CD14-positive monocyte (primary cell): ENCODE data around the gene MALSU1. TPM values are rescaled to one million over a fixed set of nuclear protein-coding genes. Genes with fewer than 3 reads are reported as not detected.
A peak's percentile ranks its signal among the peaks of the same experiment; 100 is the strongest.

Experiments
- DNase-seq, 3 donors: peaks; one replicate each; pipeline ENCODE4 v3.0.0-alpha.2; 2011 to 2022
- H2AFZ ChIP-seq: 2 replicates; pipeline ENCODE4 v1.6.0; 2012; ENCODE audit warnings: mild to moderate bottlenecking, low read depth, low read length, inconsistent platforms; ENCODE audit not compliant: insufficient read depth, poor library complexity, severe bottlenecking
- H3K27ac ChIP-seq, 2 donors: 1 replicate in 1 of 2; 2 replicates in 1 of 2; pipeline ENCODE4 v1.5.1; 2012 to 2013; ENCODE audit warnings: low read length in 2 of 2, control low read depth in 1 of 2, inconsistent platforms in 1 of 2, low read depth in 1 of 2, mild to moderate bottlenecking in 1 of 2
- H3K27me3 ChIP-seq, 2 donors: one replicate each; pipeline versions ENCODE4 v1.6.0 to v1.6.1; 2011 to 2013; ENCODE audit warnings: low read length in 2 of 2; ENCODE audit not compliant: control insufficient read depth in 2 of 2, insufficient read depth in 2 of 2
- H3K36me3 ChIP-seq, 2 donors: replicated peaks in 1 of 2; 1 replicate in 1 of 2; 2 replicates in 1 of 2; pipeline versions ENCODE4 v1.5.1 to v1.6.1; 2012 to 2013; ENCODE audit warnings: low read length in 2 of 2, control low read depth in 1 of 2, inconsistent platforms in 1 of 2, mild to moderate bottlenecking in 1 of 2; ENCODE audit not compliant: insufficient read depth in 2 of 2, control insufficient read depth in 1 of 2
- H3K4me1 ChIP-seq, 2 donors: 1 replicate in 1 of 2; 2 replicates in 1 of 2; pipeline versions ENCODE4 v1.5.1 to v1.6.1; 2012 to 2013; ENCODE audit warnings: low read length in 2 of 2, control low read depth in 1 of 2, inconsistent platforms in 1 of 2, mild to moderate bottlenecking in 1 of 2, moderate library complexity in 1 of 2; ENCODE audit not compliant: insufficient read depth in 2 of 2, control insufficient read depth in 1 of 2
- H3K4me2 ChIP-seq: replicated peaks from 2 replicates; pipeline ENCODE3; 2012; ENCODE audit warnings: low read length, moderate library complexity, mild to moderate bottlenecking; ENCODE audit not compliant: poor library complexity, severe bottlenecking; ENCODE audit errors: extremely low read depth
- H3K4me3 ChIP-seq, 3 experiments: fragments of 200-600 bp in 1 of 3; sonication (generic) in 1 of 3; replicated peaks in 1 of 3; 1 replicate in 2 of 3; 2 replicates in 1 of 3; pipeline ENCODE4 v1.5.1; 2011 to 2013; ENCODE audit warnings: low read length in 3 of 3, mild to moderate bottlenecking in 3 of 3, control low read depth in 2 of 3, low read depth in 2 of 3, inconsistent platforms in 1 of 3, moderate library complexity in 1 of 3
- H3K79me2 ChIP-seq: 2 replicates; pipeline ENCODE4 v1.6.0; 2012; ENCODE audit warnings: mild to moderate bottlenecking, control low read depth, inconsistent platforms, low read length, moderate library complexity; ENCODE audit not compliant: insufficient read depth
- H3K9ac ChIP-seq: 2 replicates; pipeline ENCODE4 v1.6.0; 2017; ENCODE audit warnings: low read length, mild to moderate bottlenecking; ENCODE audit not compliant: insufficient read depth, poor library complexity, severe bottlenecking
- H3K9me3 ChIP-seq, 2 donors: replicated peaks in 1 of 2; 1 replicate in 1 of 2; 2 replicates in 1 of 2; pipeline versions ENCODE4 v1.5.1 to v1.6.1; 2012 to 2013; ENCODE audit warnings: low read length in 2 of 2, control low read depth in 1 of 2; ENCODE audit not compliant: control insufficient read depth in 1 of 2, insufficient read depth in 1 of 2
- H4K20me1 ChIP-seq: 2 replicates; pipeline ENCODE4 v1.6.0; 2012; ENCODE audit warnings: mild to moderate bottlenecking, low read length, control low read depth, moderate library complexity; ENCODE audit not compliant: insufficient read depth
- H3K27ac Mint-ChIP-seq, 7 donors: one replicate each; pipeline ENCODE4 v1.8.0; 2020; ENCODE audit warnings: mild to moderate bottlenecking in 7 of 7, mixed read lengths in 7 of 7, moderate library complexity in 6 of 7, inconsistent platforms in 2 of 7
- H3K27me3 Mint-ChIP-seq, 3 donors: one replicate each; pipeline ENCODE4 v1.8.0; 2021 to 2022; ENCODE audit warnings: low read depth in 3 of 3, mild to moderate bottlenecking in 3 of 3, mixed read lengths in 3 of 3, moderate library complexity in 3 of 3, inconsistent platforms in 1 of 3
- H3K36me3 Mint-ChIP-seq, 2 donors: one replicate each; pipeline ENCODE4 v1.8.0; 2020; ENCODE audit warnings: mixed read lengths in 2 of 2, inconsistent platforms in 1 of 2, mild to moderate bottlenecking in 1 of 2
- H3K4me1 Mint-ChIP-seq: one replicate; pipeline ENCODE4 v1.8.0; 2020; ENCODE audit warnings: mild to moderate bottlenecking, mixed read lengths
- H3K4me3 Mint-ChIP-seq, 2 donors: one replicate each; pipeline ENCODE4 v1.8.0; 2020; ENCODE audit warnings: mild to moderate bottlenecking in 2 of 2, mixed read lengths in 2 of 2, moderate library complexity in 1 of 2
- H3K9me3 Mint-ChIP-seq, 7 donors: one replicate each; pipeline ENCODE4 v1.8.0; 2020 to 2022; ENCODE audit warnings: mixed read lengths in 7 of 7, mild to moderate bottlenecking in 6 of 7, moderate library complexity in 6 of 7, inconsistent platforms in 2 of 7
- WGBS: methylation state at CpG from one replicate; pipeline ENCODE4 v1.1.5; 2013; ENCODE audit warnings: missing lambda C conversion rate; ENCODE audit not compliant: insufficient coverage; 5-methylcytosine and 5-hydroxymethylcytosine counted together
- intact Hi-C, 2 donors: fragments of 100-400 bp; cut with micrococcal nuclease; formaldehyde crosslinking; loops; one replicate each; pipeline versions ENCODE4 v1.15.0 to v1.15.1; 2023
- polyA plus RNA-seq, 3 donors: library from polyadenylated mRNA; depleted of rRNA in 1 of 3; unstranded in 2 of 3; stranded (reverse) in 1 of 3; fragments of 300-500 nt in 2 of 3; fragments of >200 nt in 1 of 3; fragmentation: Illumina TruSeq in 2 of 3; gene quantifications; 1 replicate in 2 of 3; 2 replicates in 1 of 3; pipeline ENCODE4 v1.2.3, GENCODE V29; 2012 to 2021
- TF ChIP-seq, protein P1 (sequence below): fragments of 200-600 bp; IDR thresholded peaks from one replicate; pipeline ENCODE4 v1.8.0; 2022; ENCODE audit warnings: antibody characterized with exemption, mild to moderate bottlenecking

Gene MALSU1
- polyA plus RNA-seq, 3 donors: 16.8 to 41.5 (median 41.4) TPM

DNA sequence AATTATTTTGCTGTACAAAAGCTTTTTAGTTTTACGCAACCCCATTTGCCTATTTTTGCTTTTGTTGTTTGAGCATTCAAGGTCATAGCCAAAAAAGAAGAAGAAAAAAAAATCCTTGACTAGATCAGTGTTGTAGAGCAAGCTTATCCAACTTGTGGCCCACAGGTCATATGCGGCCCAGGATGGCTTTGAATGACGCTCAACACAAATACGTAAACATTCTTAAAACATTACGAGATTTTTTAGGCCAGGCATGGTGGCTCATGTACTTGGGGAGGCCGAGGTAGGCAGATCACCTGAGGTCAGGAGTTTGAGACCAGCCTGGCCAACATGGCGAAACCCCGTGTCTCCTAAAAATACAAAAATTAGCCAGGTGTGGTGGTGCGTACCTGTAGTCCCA lies 8.1 kb upstream of the MALSU1 start:
- Mint-ChIP-seq H3K27me3 (no peaks in the 10 kb centered on the region), H3K4me1 (peaks cover 13% of the 10 kb centered on the region), H3K27ac (peak overlapping the region in 1 of 7 donors; percentile 4), H3K36me3 (no peaks in the 10 kb centered on the region), H3K4me3 (no peak overlapping the region), H3K9me3 (peaks cover 0 to 16% (median 7%) of the 10 kb centered on the region in 7 donors)
- TF ChIP-seq, protein P1, sequence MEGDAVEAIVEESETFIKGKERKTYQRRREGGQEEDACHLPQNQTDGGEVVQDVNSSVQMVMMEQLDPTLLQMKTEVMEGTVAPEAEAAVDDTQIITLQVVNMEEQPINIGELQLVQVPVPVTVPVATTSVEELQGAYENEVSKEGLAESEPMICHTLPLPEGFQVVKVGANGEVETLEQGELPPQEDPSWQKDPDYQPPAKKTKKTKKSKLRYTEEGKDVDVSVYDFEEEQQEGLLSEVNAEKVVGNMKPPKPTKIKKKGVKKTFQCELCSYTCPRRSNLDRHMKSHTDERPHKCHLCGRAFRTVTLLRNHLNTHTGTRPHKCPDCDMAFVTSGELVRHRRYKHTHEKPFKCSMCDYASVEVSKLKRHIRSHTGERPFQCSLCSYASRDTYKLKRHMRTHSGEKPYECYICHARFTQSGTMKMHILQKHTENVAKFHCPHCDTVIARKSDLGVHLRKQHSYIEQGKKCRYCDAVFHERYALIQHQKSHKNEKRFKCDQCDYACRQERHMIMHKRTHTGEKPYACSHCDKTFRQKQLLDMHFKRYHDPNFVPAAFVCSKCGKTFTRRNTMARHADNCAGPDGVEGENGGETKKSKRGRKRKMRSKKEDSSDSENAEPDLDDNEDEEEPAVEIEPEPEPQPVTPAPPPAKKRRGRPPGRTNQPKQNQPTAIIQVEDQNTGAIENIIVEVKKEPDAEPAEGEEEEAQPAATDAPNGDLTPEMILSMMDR: no peak
- no peaks in the 10 kb centered on the region for H3K36me3 ChIP-seq
- peaks cover 0 to 15% of the 10 kb centered on the region in 2 donors for H3K9me3 ChIP-seq
- DNase-seq: no peak
- no peaks in the 10 kb centered on the region for H3K79me2 ChIP-seq
- no peaks in the 10 kb centered on the region for H3K27me3 ChIP-seq
- H3K4me3 ChIP-seq: no peak overlapping the region
- H3K4me1 ChIP-seq: peaks cover 7 to 17% of the 10 kb centered on the region in 2 donors
- intact Hi-C loops: no loop called here
- H2AFZ ChIP-seq: no peak overlapping the region
- H4K20me1 ChIP-seq: no peaks in the 10 kb centered on the region
- no peak overlapping the region for H3K9ac ChIP-seq
- H3K4me2 ChIP-seq: no peak overlapping the region
- 96% methylated on average over 4 of the region's 9 CpGs for WGBS
- H3K27ac ChIP-seq: no peak overlapping the region

DNA sequence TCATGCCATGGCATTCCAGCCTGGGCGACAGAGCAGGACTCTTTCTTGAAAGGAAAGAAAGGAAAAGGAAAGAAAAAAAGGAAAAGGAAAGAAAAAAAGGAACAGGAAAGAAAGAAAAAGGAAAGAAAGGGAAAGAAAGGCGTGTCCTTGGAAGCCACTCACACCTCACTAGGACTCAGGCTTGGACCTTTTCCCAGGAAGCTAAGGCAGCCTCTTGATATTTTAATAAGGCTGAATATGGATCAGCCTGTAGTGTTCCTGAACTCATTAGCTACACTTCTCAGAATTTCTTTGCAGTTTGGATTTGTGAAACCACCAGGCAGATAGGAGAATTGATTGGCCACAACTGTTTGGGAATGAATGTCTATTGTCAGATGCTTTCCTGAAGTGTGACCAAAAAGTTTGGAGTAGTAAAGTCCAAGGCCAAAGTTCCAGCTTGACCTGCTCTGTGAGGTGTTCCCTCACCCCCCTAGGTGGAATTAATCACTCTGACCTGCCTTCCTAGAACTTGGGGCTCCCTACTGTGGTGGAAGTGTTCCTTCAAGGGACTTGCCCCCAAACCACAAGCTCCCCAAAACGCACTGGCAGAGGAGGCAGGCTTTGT lies 7.1 kb upstream of the MALSU1 start:
- intact Hi-C loops: no loop called here
- Histone ChIP-seq H3K27me3 (no peaks in the 10 kb centered on the region), H3K4me3 (no peak overlapping the region), H4K20me1 (no peaks in the 10 kb centered on the region), H3K4me1 (peaks cover 7 to 17% of the 10 kb centered on the region in 2 donors), H3K9me3 (peaks cover 0 to 6% of the 10 kb centered on the region in 2 donors), H3K4me2 (no peak overlapping the region), H3K27ac (no peak overlapping the region), H2AFZ (no peak overlapping the region), H3K36me3 (no peaks in the 10 kb centered on the region), H3K79me2 (no peaks in the 10 kb centered on the region), H3K9ac (no peak overlapping the region)
- Mint-ChIP-seq H3K4me3 (no peak overlapping the region), H3K9me3 (peaks cover 0 to 10% (median 5%) of the 10 kb centered on the region in 7 donors), H3K4me1 (peaks cover 13% of the 10 kb centered on the region), H3K36me3 (no peaks in the 10 kb centered on the region), H3K27me3 (no peaks in the 10 kb centered on the region), H3K27ac (no peak overlapping the region)
- TF ChIP-seq, protein P1: no peak
- no peak for DNase-seq
- no CpG with 5 or more reads among the region's 3 CpGs for WGBS
